ENCODE data around the gene DNAJC16.

Gene DNAJC16

GRCh38 chr1:15620155-15620545 is 93.5 kb downstream of the DNAJC16 start:
- Histone ChIP-seq H3K9me3 (ENCODE audit: control insufficient read depth, low read length) (no peaks in the 10 kb centered on the region), H3K4me1 (ENCODE audit: control insufficient read depth, insufficient read depth, low read length, poor library complexity, severe bottlenecking) (peaks cover 20% of the 10 kb centered on the region), H3K27me3 (replicated peaks; ENCODE audit: control insufficient read depth, insufficient read depth, low read length, poor library complexity, severe bottlenecking) (no peaks in the 10 kb centered on the region), H3K36me3 (ENCODE audit: control insufficient read depth, insufficient read depth, low read length) (no peaks in the 10 kb centered on the region), H3K4me3 (ENCODE audit: insufficient read depth, low read depth, low read length, poor library complexity, severe bottlenecking) (no peak overlapping the region), H3K27ac (ENCODE audit: insufficient read depth, low read length, poor library complexity, severe bottlenecking) (no peak overlapping the region)
- DNase-seq, result no peak

DNA sequence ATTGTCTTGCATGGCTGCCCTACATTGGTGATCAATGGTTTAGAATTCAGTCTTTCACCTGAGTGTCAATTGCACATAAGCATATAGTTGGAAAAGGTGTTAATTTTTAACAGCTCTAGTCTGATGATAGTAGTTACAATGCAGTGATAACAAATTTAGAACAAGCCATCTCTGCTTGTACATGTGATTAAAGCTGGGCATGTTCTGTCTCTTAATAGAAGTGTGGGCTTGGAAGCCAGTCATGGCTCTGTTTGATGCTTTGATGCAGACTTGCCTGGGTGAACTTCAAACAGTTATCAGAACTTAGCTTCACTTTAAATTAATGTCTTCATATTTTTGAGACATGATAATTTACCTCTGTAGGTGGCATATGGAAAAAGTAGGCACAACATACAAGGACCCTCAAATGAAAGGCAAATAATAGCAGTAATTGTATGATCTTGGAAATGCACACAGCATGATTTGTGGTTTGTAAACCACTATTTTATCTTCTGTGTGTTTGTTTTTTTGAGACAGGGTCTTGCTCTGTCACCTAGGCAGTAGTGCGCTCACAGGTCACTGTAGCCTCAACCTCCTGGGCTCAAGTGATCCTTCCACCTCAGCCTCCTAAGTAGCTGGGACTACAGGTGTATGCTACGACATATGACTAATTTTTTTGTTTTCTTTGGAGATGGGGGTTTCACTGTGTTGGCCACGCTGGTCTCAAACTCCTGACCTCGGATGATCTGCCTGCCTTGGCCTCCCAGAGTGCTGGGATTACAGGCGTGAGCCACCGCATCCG is 94.4 kb downstream of the DNAJC16 start:
- Histone ChIP-seq H3K36me3 (ENCODE audit: control insufficient read depth, insufficient read depth, low read length) (no peaks in the 10 kb centered on the region), H3K27ac (ENCODE audit: insufficient read depth, low read length, poor library complexity, severe bottlenecking) (no peak overlapping the region), H3K4me3 (ENCODE audit: insufficient read depth, low read depth, low read length, poor library complexity, severe bottlenecking) (no peak overlapping the region), H3K9me3 (ENCODE audit: control insufficient read depth, low read length) (no peaks in the 10 kb centered on the region), H3K4me1 (ENCODE audit: control insufficient read depth, insufficient read depth, low read length, poor library complexity, severe bottlenecking) (peaks cover 20% of the 10 kb centered on the region), H3K27me3 (replicated peaks; ENCODE audit: control insufficient read depth, insufficient read depth, low read length, poor library complexity, severe bottlenecking) (no peaks in the 10 kb centered on the region)
- no peak for DNase-seq

GRCh38 chr1:15621975-15622374 is 95.3 kb downstream of the DNAJC16 start:
- peaks cover 8% of the 10 kb centered on the region for H3K36me3 ChIP-seq (ENCODE audit: control insufficient read depth, insufficient read depth, low read length)
- no peaks in the 10 kb centered on the region for H3K27me3 ChIP-seq (replicated peaks; ENCODE audit: control insufficient read depth, insufficient read depth, low read length, poor library complexity, severe bottlenecking)
- no peak overlapping the region for H3K27ac ChIP-seq (ENCODE audit: insufficient read depth, low read length, poor library complexity, severe bottlenecking)
- no peak for DNase-seq
- no peaks in the 10 kb centered on the region for H3K9me3 ChIP-seq (ENCODE audit: control insufficient read depth, low read length)
- no peak overlapping the region for H3K4me3 ChIP-seq (ENCODE audit: insufficient read depth, low read depth, low read length, poor library complexity, severe bottlenecking)
- peaks cover 15% of the 10 kb centered on the region for H3K4me1 ChIP-seq (ENCODE audit: control insufficient read depth, insufficient read depth, low read length, poor library complexity, severe bottlenecking)

DNA sequence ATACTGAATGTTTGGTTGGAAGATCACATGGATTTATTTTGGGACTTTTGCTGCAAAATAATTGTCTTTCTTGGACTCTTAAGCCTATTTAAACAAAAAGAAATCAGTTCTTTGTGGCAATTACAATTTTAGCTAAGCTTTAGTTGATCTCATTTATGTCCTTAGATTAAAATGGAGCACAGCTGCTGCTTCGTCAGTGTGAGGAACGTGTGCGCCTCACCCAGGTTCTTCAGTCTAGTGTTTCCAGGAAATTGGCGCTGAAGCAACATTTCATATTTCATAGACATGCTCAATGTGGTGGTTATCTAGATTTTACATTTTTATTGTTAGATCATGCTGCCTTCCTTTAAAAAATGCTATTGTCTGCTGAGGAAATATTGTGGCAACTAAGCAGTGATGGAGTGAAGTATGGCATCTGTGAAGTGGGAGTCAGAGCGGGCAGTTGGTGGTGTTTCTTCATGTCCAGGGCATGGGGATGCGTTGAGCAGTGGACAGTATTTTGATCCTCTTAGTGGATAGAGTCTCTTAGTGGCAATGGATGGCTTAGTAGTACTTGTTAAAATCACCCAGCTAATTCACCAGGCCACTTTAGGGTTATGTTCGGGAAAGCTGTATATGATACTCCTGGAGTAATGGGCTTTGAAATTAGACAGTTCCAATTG is 96.2 kb downstream of the DNAJC16 start:
- Histone ChIP-seq H3K4me3 (ENCODE audit: insufficient read depth, low read depth, low read length, poor library complexity, severe bottlenecking) (no peak overlapping the region), H3K36me3 (ENCODE audit: control insufficient read depth, insufficient read depth, low read length) (peaks cover 17% of the 10 kb centered on the region), H3K4me1 (ENCODE audit: control insufficient read depth, insufficient read depth, low read length, poor library complexity, severe bottlenecking) (peaks cover 15% of the 10 kb centered on the region), H3K27ac (ENCODE audit: insufficient read depth, low read length, poor library complexity, severe bottlenecking) (no peak overlapping the region), H3K27me3 (replicated peaks; ENCODE audit: control insufficient read depth, insufficient read depth, low read length, poor library complexity, severe bottlenecking) (no peaks in the 10 kb centered on the region), H3K9me3 (ENCODE audit: control insufficient read depth, low read length) (no peaks in the 10 kb centered on the region)
- no peak for DNase-seq

- peaks cover 22% of the 10 kb centered on the region for H3K36me3 ChIP-seq (ENCODE audit: control insufficient read depth, insufficient read depth, low read length)
- peaks cover 14% of the 10 kb centered on the region for H3K4me1 ChIP-seq (ENCODE audit: control insufficient read depth, insufficient read depth, low read length, poor library complexity, severe bottlenecking)
- no peaks in the 10 kb centered on the region for H3K9me3 ChIP-seq (ENCODE audit: control insufficient read depth, low read length)
- no peaks in the 10 kb centered on the region for H3K27me3 ChIP-seq (replicated peaks; ENCODE audit: control insufficient read depth, insufficient read depth, low read length, poor library complexity, severe bottlenecking)
- H3K27ac ChIP-seq (ENCODE audit: insufficient read depth, low read length, poor library complexity, severe bottlenecking), result no peak overlapping the region
- no peak for DNase-seq
- H3K4me3 ChIP-seq (ENCODE audit: insufficient read depth, low read depth, low read length, poor library complexity, severe bottlenecking), result no peak overlapping the region
Observed at GRCh38 chr1:15623435-15623834, 96.8 kb downstream of the DNAJC16 start.

DNA sequence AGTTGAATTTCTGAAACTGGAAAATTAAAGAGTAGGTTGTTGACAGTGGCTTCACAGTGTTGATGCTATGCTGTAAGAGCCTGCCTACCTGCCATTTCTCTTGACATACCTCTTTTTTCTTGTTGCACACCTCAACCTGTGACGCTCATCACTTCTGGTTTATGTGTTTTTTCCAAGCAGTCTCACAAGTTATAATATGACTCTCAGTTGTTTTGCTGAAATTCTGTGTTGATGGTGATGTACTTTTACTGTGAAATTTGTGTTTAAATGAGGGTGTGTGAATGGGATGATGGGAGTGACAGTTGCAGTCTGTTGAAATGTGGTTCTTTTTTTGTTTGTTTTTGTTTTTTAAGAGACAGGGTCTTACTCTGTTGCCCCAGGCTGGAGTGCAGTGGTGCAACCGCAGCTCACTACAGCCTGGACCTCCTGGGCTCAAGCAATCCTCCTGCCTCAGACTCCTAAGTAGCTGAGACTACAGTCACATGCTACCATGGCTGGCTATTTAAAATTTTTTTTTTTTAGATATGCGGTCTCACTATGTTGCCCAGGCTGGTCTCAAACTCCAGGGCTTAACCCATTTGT is 97.6 kb downstream of the DNAJC16 start:
- H3K4me3 ChIP-seq (ENCODE audit: insufficient read depth, low read depth, low read length, poor library complexity, severe bottlenecking), result no peak overlapping the region
- H3K9me3 ChIP-seq (ENCODE audit: control insufficient read depth, low read length), result no peaks in the 10 kb centered on the region
- H3K36me3 ChIP-seq (ENCODE audit: control insufficient read depth, insufficient read depth, low read length), result peaks cover 27% of the 10 kb centered on the region
- no peaks in the 10 kb centered on the region for H3K27me3 ChIP-seq (replicated peaks; ENCODE audit: control insufficient read depth, insufficient read depth, low read length, poor library complexity, severe bottlenecking)
- H3K27ac ChIP-seq (ENCODE audit: insufficient read depth, low read length, poor library complexity, severe bottlenecking), result no peak overlapping the region
- DNase-seq, result no peak
- H3K4me1 ChIP-seq (ENCODE audit: control insufficient read depth, insufficient read depth, low read length, poor library complexity, severe bottlenecking), result peaks cover 6% of the 10 kb centered on the region

DNA sequence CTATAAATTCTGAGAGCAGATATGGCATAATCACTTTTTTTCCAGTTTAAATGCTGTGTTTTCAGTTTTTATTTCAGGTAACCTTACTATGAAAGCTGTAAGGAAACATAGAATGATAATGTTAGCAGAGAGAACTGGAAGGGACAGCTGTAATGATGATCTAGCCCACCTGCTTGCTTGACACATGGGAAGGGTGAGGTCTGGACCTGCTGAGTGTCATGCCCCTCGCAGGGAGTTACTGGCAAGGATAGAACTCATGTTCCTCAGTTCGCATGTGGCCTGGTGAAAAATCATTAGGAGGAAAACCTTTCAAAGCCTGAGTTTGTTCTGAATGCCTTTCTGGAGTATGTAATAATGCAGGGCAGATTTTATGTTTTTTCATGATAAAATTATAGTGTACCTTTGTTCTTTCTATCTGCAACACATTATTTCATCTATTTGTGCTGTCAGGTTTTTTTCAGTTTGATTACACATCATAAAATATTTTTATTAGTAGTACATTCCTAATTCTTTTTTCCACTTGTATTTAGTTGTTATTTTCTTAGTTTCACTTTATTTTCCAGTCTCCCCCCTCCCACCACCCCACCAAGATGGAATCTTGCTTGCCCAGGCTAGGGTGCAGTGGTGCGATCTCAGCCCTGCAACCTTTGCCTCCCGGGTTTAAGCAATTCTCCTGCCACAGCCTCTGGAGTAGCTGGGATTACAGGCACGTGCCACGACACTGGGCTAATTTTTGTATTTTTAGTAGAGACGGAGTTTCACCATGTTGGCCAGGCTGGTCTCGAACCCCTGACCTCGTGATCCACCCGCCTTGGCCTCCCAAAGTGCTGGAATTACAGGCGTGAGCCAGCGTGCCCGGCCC is 98.6 kb downstream of the DNAJC16 start:
- Histone ChIP-seq H3K9me3 (ENCODE audit: control insufficient read depth, low read length) (no peaks in the 10 kb centered on the region), H3K27me3 (replicated peaks; ENCODE audit: control insufficient read depth, insufficient read depth, low read length, poor library complexity, severe bottlenecking) (no peaks in the 10 kb centered on the region), H3K27ac (ENCODE audit: insufficient read depth, low read length, poor library complexity, severe bottlenecking) (no peak overlapping the region), H3K36me3 (ENCODE audit: control insufficient read depth, insufficient read depth, low read length) (peaks cover 27% of the 10 kb centered on the region), H3K4me1 (ENCODE audit: control insufficient read depth, insufficient read depth, low read length, poor library complexity, severe bottlenecking) (peaks cover 2% of the 10 kb centered on the region), H3K4me3 (ENCODE audit: insufficient read depth, low read depth, low read length, poor library complexity, severe bottlenecking) (no peak overlapping the region)
- no peak for DNase-seq

Measured in effector memory CD4-positive, alpha-beta T cell (primary cell).